PC-9 (cell line): Measurements from ENCODE around the gene GPATCH2L. TPM values are rescaled to one million over a fixed set of nuclear protein-coding genes. Genes with fewer than 3 reads are reported as not detected.

Source experiments
- BruUV-seq: library from RNA; stranded (reverse); fragments of 400-500 nt; replicated peaks from 2 replicates; lab custom pipeline; 2021; lab: Mats Ljungman, UMichigan
- CTCF ChIA-PET: fragments of 300-600 bp; sonication (Branson Sonifier 250); formaldehyde crosslinking; loops from one replicate; lab custom pipeline; 2022; ENCODE audit warnings: antibody characterized with exemption; lab: Charles Lee
- POLR2A ChIA-PET: fragments of 300-600 bp; sonication (Branson Sonifier 250); formaldehyde crosslinking; loops from one replicate; lab custom pipeline; 2022; ENCODE audit warnings: antibody characterized with exemption; ENCODE audit not compliant: unreplicated experiment; lab: Charles Lee
- DNase-seq, 2 experiments: peaks; one replicate each; pipeline versions ENCODE4 v3.0.0 to v3.0.0-alpha.2; 2015 to 2022; ENCODE audit warnings: mixed read lengths in 1 of 2
- H2AFZ ChIP-seq: fragments of 200-600 bp; sonication (generic); 2 replicates; pipeline ENCODE4 v1.8.1; 2017; ENCODE audit warnings: antibody characterized with exemption
- H3F3A ChIP-seq: fragments of 200-600 bp; sonication (generic); 2 replicates; pipeline ENCODE4 v1.8.1; 2017; ENCODE audit warnings: antibody characterized with exemption, mild to moderate bottlenecking, low read depth; ENCODE audit not compliant: insufficient read depth
- H3K27ac ChIP-seq: fragments of 200-600 bp; sonication (generic); 2 replicates; pipeline ENCODE4 v1.6.1; 2016; ENCODE audit warnings: mixed run types
- H3K27me3 ChIP-seq: fragments of 200-600 bp; sonication (generic); 2 replicates; pipeline ENCODE4 v1.6.1; 2016; ENCODE audit warnings: low read depth, mixed run types; ENCODE audit not compliant: insufficient read depth
- H3K36me3 ChIP-seq: fragments of 200-600 bp; sonication (generic); 2 replicates; pipeline ENCODE4 v1.6.1; 2016; ENCODE audit warnings: low read depth, mixed run types
- H3K4me1 ChIP-seq: fragments of 200-600 bp; sonication (generic); replicated peaks from 2 replicates; pipeline ENCODE4 v1.6.1; 2016; ENCODE audit warnings: mixed run types; ENCODE audit not compliant: insufficient read depth
- H3K4me2 ChIP-seq: fragments of 200-600 bp; sonication (generic); 2 replicates; pipeline ENCODE4 v1.6.1; 2017; ENCODE audit warnings: mixed run types
- H3K4me3 ChIP-seq: fragments of 200-600 bp; sonication (generic); 2 replicates; pipeline ENCODE4 v1.6.1; 2016; ENCODE audit warnings: mixed run types
- H3K79me2 ChIP-seq: fragments of 200-600 bp; sonication (generic); 2 replicates; pipeline ENCODE4 v1.6.1; 2017; ENCODE audit warnings: low read depth, mixed run types
- H3K9me2 ChIP-seq: fragments of 200-600 bp; sonication (generic); 2 replicates; pipeline ENCODE4 v1.8.1; 2017; ENCODE audit warnings: mild to moderate bottlenecking; ENCODE audit not compliant: insufficient read depth
- H3K9me3 ChIP-seq: fragments of 200-600 bp; sonication (generic); 2 replicates; pipeline ENCODE4 v1.8.1; 2016; ENCODE audit warnings: low read depth; ENCODE audit not compliant: insufficient read depth
- H4K20me1 ChIP-seq: fragments of 200-600 bp; sonication (generic); 2 replicates; pipeline ENCODE4 v1.8.1; 2017; ENCODE audit not compliant: insufficient read depth
- CTCF ChIP-seq: fragments of 200-600 bp; sonication (generic); conservative IDR thresholded peaks from 2 replicates; pipeline ENCODE4 v1.6.1; 2017; ENCODE audit warnings: mixed run types, antibody characterized with exemption, mild to moderate bottlenecking, moderate library complexity
- EZH2 ChIP-seq: fragments of 200-600 bp; sonication (generic); IDR thresholded peaks from 2 replicates; pipeline ENCODE4 v1.8.0; 2017; ENCODE audit warnings: antibody characterized with exemption, low read depth
- intact Hi-C: fragments of 100-400 bp; cut with micrococcal nuclease; formaldehyde crosslinking; loops from one replicate; pipeline ENCODE4 v1.10.0; 2022; ENCODE audit not compliant: unreplicated experiment
- total RNA-seq: library from RNA; stranded (reverse); gene quantifications from 2 replicates; pipeline ENCODE4 v1.2.3, GENCODE V29; 2021

The GPATCH2L gene
- total RNA-seq, 1 experiment from 2014 or later: 124 TPM

- no peak overlapping the region for H3K4me2 ChIP-seq
- peaks cover 17% of the 10 kb centered on the region for H3K79me2 ChIP-seq
- H3K4me3 ChIP-seq: no peak overlapping the region
- peaks cover 76% of the 10 kb centered on the region for H4K20me1 ChIP-seq
- no peak overlapping the region for H3K27ac ChIP-seq
- no peaks in the 10 kb centered on the region for H3K9me3 ChIP-seq
- no peaks in the 10 kb centered on the region for H3F3A ChIP-seq
- no peak overlapping the region for H2AFZ ChIP-seq
- H3K4me1 ChIP-seq: no peaks in the 10 kb centered on the region
- intact Hi-C loops: no loop called here
- no peaks in the 10 kb centered on the region for H3K27me3 ChIP-seq
- DNase-seq: no peak
- no TSS peak for BruUV-seq
- H3K9me2 ChIP-seq: no peaks in the 10 kb centered on the region
- TF ChIP-seq EZH2 (no peak), CTCF (no peak)
- CTCF ChIA-PET: no interaction called here
- peaks cover 41% of the 10 kb centered on the region for H3K36me3 ChIP-seq
- POLR2A ChIA-PET: no interaction called here
Measured at GRCh38 chr14:76163668-76164363, 12.1 kb downstream of the GPATCH2L start.

DNA sequence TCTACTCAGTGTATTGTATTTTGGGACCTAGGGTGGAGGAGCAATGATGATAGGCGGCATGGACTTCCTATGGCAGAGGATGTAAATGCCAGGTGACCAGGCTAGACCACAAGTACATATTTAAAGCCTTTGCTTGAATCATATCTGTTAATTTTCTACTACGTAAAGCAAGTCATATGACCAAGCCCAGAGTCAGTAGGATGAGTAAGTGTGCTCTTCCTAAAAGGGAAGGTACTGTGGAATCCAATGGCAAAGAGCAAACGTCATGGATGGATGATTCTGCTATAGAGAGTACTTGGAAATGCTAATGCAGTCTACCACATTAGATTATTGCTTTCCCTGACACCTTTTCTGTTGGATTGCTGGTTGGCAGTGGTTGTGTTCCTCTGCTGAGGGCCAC is 16.8 kb downstream of the GPATCH2L start:
- H3K9me3 ChIP-seq: no peaks in the 10 kb centered on the region
- no TSS peak for BruUV-seq
- H3K4me3 ChIP-seq: no peak overlapping the region
- H3K4me2 ChIP-seq: no peak overlapping the region
- no peak for DNase-seq
- intact Hi-C loops: no loop called here
- peaks cover 64% of the 10 kb centered on the region for H3K36me3 ChIP-seq
- peaks cover 50% of the 10 kb centered on the region for H4K20me1 ChIP-seq
- no peaks in the 10 kb centered on the region for H3K4me1 ChIP-seq
- H3K27me3 ChIP-seq: no peaks in the 10 kb centered on the region
- H3F3A ChIP-seq: no peaks in the 10 kb centered on the region
- TF ChIP-seq EZH2: no peak
- no peak for TF ChIP-seq CTCF
- ChIA-PET POLR2A (no interaction called here), CTCF (no interaction called here)
- H3K9me2 ChIP-seq: no peaks in the 10 kb centered on the region
- H2AFZ ChIP-seq: no peak overlapping the region
- no peak overlapping the region for H3K27ac ChIP-seq
- peaks cover 8% of the 10 kb centered on the region for H3K79me2 ChIP-seq

- peaks cover 8% of the 10 kb centered on the region for H3K79me2 ChIP-seq
Measured at GRCh38 chr14:76169776-76170175, 18.1 kb downstream of the GPATCH2L start.

More at GRCh38 chr14:76169776-76170175, 18.1 kb downstream of the GPATCH2L start:
- Histone ChIP-seq H3K9me2 (no peaks in the 10 kb centered on the region), H2AFZ (no peak overlapping the region), H3K4me3 (no peak overlapping the region), H3K4me1 (no peaks in the 10 kb centered on the region), H3F3A (no peaks in the 10 kb centered on the region), H4K20me1 (peaks cover 40% of the 10 kb centered on the region), H3K9me3 (no peaks in the 10 kb centered on the region), H3K27me3 (no peaks in the 10 kb centered on the region), H3K27ac (no peak overlapping the region), H3K4me2 (no peak overlapping the region), H3K36me3 (peaks cover 67% of the 10 kb centered on the region)
- ChIA-PET CTCF (interaction anchor here (0.6 kb wide), 1 partner anchor 124 kb away, joined by 3 read pairs; no protein-coding TSS in a partner anchor), POLR2A (no interaction called here)
- no TSS peak for BruUV-seq
- no peak for TF ChIP-seq CTCF
- no peak for TF ChIP-seq EZH2
- intact Hi-C loops: no loop called here
- no peak for DNase-seq
